Osteoblast (primary cell): ENCODE results near the gene DNAL1. TPM values are rescaled to one million over a fixed set of nuclear protein-coding genes. Genes with fewer than 3 reads are reported as not detected.
"Not testable (repeated sequence)": the region's sequence is repeated elsewhere in the genome, so short reads cannot be mapped to it uniquely, and the experiment has no call there.

Source experiments
- DNase-seq: peaks from one replicate; pipeline ENCODE4 v3.0.0; 2011; ENCODE audit warnings: low spot score, mixed read lengths; ENCODE audit not compliant: insufficient read length; ENCODE audit errors: missing footprints
- H2AFZ ChIP-seq: 2 replicates; pipeline ENCODE4 v1.6.0; 2011; ENCODE audit warnings: mild to moderate bottlenecking, low read length
- H3K27ac ChIP-seq: 2 replicates; pipeline ENCODE4 v1.5.1; 2011; ENCODE audit warnings: mild to moderate bottlenecking, low read depth, low read length, moderate library complexity
- H3K27me3 ChIP-seq: 2 replicates; pipeline ENCODE4 v1.6.0; 2012; ENCODE audit warnings: mild to moderate bottlenecking, control low read depth, inconsistent platforms, low read length, moderate library complexity; ENCODE audit not compliant: insufficient read depth
- H3K36me3 ChIP-seq: 2 replicates; pipeline ENCODE4 v1.5.1; 2011; ENCODE audit warnings: mild to moderate bottlenecking, low read length, control low read depth, moderate library complexity; ENCODE audit not compliant: insufficient read depth
- H3K4me1 ChIP-seq: 2 replicates; pipeline ENCODE4 v1.5.1; 2011; ENCODE audit warnings: mild to moderate bottlenecking, low read length, control low read depth, moderate library complexity; ENCODE audit not compliant: insufficient read depth
- H3K4me2 ChIP-seq: 2 replicates; pipeline ENCODE4 v1.6.0; 2011; ENCODE audit warnings: mild to moderate bottlenecking, low read length; ENCODE audit not compliant: insufficient read depth
- H3K4me3 ChIP-seq: fragments of 200-600 bp; sonication (generic); 3 replicates; pipeline ENCODE4 v1.5.1; 2012; ENCODE audit warnings: mild to moderate bottlenecking, low read length, inconsistent platforms; ENCODE audit not compliant: insufficient read depth
- H3K79me2 ChIP-seq: 2 replicates; pipeline ENCODE4 v1.6.0; 2012; ENCODE audit warnings: mild to moderate bottlenecking, low read length, control low read depth, inconsistent platforms; ENCODE audit not compliant: insufficient read depth
- H3K9me3 ChIP-seq: 2 replicates; pipeline ENCODE4 v1.5.1; 2011; ENCODE audit warnings: low read depth, low read length, control low read depth
- H4K20me1 ChIP-seq: 2 replicates; pipeline ENCODE4 v1.6.0; 2012; ENCODE audit warnings: mild to moderate bottlenecking, low read length, control low read depth; ENCODE audit not compliant: insufficient read depth
- CTCF ChIP-seq: IDR thresholded peaks from 2 replicates; pipeline ENCODE4 v1.5.1; 2011; ENCODE audit warnings: mild to moderate bottlenecking, low read depth, low read length, moderate library complexity; ENCODE audit errors: extremely low read depth
- total RNA-seq: library from RNA; depleted of rRNA; stranded (reverse); fragments of >200 nt; gene quantifications from 2 replicates; pipeline ENCODE4 v1.2.3, GENCODE V29; 2012

Gene DNAL1
- total RNA-seq, 1 donor, result 9.0 TPM

GRCh38 chr14:73696466-73697400 is 51.9 kb downstream of the DNAL1 start:
- no peak for TF ChIP-seq CTCF
- H3K79me2 ChIP-seq, result no peaks in the 10 kb centered on the region
- H3K4me3 ChIP-seq, result no peak overlapping the region
- no peaks in the 10 kb centered on the region for H4K20me1 ChIP-seq
- H3K36me3 ChIP-seq, result peaks cover 11% of the 10 kb centered on the region
- peak overlapping the region; percentile 6 for H2AFZ ChIP-seq
- no peaks in the 10 kb centered on the region for H3K27me3 ChIP-seq
- H3K4me1 ChIP-seq, result peaks cover 25% of the 10 kb centered on the region
- H3K4me2 ChIP-seq, result peak overlapping the region; percentile 49
- peak; percentile 80 for DNase-seq
- H3K9me3 ChIP-seq, result no peaks in the 10 kb centered on the region
- peak overlapping the region; percentile 75 for H3K27ac ChIP-seq

- TF ChIP-seq CTCF, result no peak
- no peaks in the 10 kb centered on the region for H3K9me3 ChIP-seq
These were observed 55.5 kb downstream of the DNAL1 start for GRCh38 chr14:73700325-73700724.

DNA sequence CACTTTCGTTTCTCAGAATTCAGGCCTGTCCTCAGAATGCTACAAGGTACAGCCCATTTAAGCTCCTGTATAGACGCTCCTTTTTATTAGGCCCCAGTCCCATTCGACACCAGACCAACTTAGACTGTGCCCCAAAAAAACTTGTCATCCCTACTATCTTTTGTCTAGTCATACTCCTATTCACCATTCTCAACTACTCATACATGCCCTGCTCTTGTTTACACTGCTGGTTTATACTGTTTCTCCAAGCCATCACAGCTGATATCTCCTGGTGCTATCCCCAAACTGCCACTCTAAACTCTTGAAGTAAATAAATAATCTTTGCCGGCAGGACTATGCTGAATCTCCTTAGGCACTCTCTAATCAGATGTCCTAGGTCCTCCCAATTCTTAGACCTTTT is 63.3 kb downstream of the DNAL1 start:
- H3K4me2 ChIP-seq, H3K4me3 ChIP-seq: not testable (repeated sequence)
- H4K20me1 ChIP-seq, result peaks cover 15% of the 10 kb centered on the region

More at GRCh38 chr14:73700325-73700724, 55.5 kb downstream of the DNAL1 start:
- H3K79me2 ChIP-seq, result no peaks in the 10 kb centered on the region
- H3K4me1 ChIP-seq, result peaks cover 25% of the 10 kb centered on the region
- H3K4me2 ChIP-seq, result no peak overlapping the region
- H3K27ac ChIP-seq, result no peak overlapping the region
- peaks cover 8% of the 10 kb centered on the region for H3K36me3 ChIP-seq
- no peaks in the 10 kb centered on the region for H4K20me1 ChIP-seq
- no peak overlapping the region for H3K4me3 ChIP-seq
- DNase-seq, result no peak
- no peaks in the 10 kb centered on the region for H3K27me3 ChIP-seq
- no peak overlapping the region for H2AFZ ChIP-seq

GRCh38 chr14:73709904-73710469 is 65.2 kb downstream of the DNAL1 start:
- no peak overlapping the region for H3K4me2 ChIP-seq
- no peaks in the 10 kb centered on the region for H3K36me3 ChIP-seq
- no peaks in the 10 kb centered on the region for H3K27me3 ChIP-seq
- no peak overlapping the region for H3K27ac ChIP-seq
- H3K79me2 ChIP-seq, result peaks cover 39% of the 10 kb centered on the region
- H3K4me1 ChIP-seq, result peaks cover 22% of the 10 kb centered on the region
- H2AFZ ChIP-seq, result no peak overlapping the region
- DNase-seq, result no peak
- TF ChIP-seq CTCF, result no peak
- H3K4me3 ChIP-seq, result no peak overlapping the region
- H3K9me3 ChIP-seq, result no peaks in the 10 kb centered on the region
- peaks cover 19% of the 10 kb centered on the region for H4K20me1 ChIP-seq

More for the DNA sequence above, 63.3 kb downstream of the DNAL1 start:
- H2AFZ ChIP-seq, H3K36me3 ChIP-seq, H3K27ac ChIP-seq, H3K27me3 ChIP-seq, DNase-seq, H3K9me3 ChIP-seq: not testable (repeated sequence)
- Histone ChIP-seq H3K79me2 (peaks cover 30% of the 10 kb centered on the region), H3K4me1 (peaks cover 15% of the 10 kb centered on the region)
